ENCODE data around the gene SERPINB10. TPM values are rescaled to one million over a fixed set of nuclear protein-coding genes. Genes with fewer than 3 reads are reported as not detected.

Gene SERPINB10
- total and polyA plus RNA-seq, 9 of the 15 experiments (the other 6 are each of a cell fraction or from before 2014, with no cell fraction given) = not detected

- TF ChIP-seq, protein P1, sequence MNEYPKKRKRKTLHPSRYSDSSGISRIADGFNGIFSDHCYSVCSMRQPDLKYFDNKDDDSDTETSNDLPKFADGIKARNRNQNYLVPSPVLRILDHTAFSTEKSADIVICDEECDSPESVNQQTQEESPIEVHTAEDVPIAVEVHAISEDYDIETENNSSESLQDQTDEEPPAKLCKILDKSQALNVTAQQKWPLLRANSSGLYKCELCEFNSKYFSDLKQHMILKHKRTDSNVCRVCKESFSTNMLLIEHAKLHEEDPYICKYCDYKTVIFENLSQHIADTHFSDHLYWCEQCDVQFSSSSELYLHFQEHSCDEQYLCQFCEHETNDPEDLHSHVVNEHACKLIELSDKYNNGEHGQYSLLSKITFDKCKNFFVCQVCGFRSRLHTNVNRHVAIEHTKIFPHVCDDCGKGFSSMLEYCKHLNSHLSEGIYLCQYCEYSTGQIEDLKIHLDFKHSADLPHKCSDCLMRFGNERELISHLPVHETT (CRISPR knock-in tag; conservative IDR thresholded peaks at IDR 0.05 in 1 of 2, IDR thresholded peaks at IDR 0.05 in 1 of 2) = peak in 1 of 2 experiments; percentile 74; a peak in 2 of 4 replicates
- TF ChIP-seq CEBPB (tag; IDR thresholded peaks at IDR 0.05) (0 out of 2 replicates have a peak, but pooled peaks have one; percentile 19), NR2C2 (CRISPR knock-in tag; IDR thresholded peaks at IDR 0.05) (no peak), NR2C2 (tag; IDR thresholded peaks at IDR 0.05) (peak; percentile 25; the same call in 1 of the 2 replicates), NRF1 (conservative IDR thresholded peaks at IDR 0.05 in 1 of 2, IDR thresholded peaks at IDR 0.05 in 1 of 2) (peak in 1 of 2 experiments; percentile 20; a peak in 1 of 4 replicates), SMC3 (conservative IDR thresholded peaks at IDR 0.05; ENCODE audit: insufficient read depth, low read depth, low read length) (no peak), POLR2G (IDR thresholded peaks at IDR 0.05; ENCODE audit: low read depth, low read length) (peak; percentile 49), RBFOX2 (IDR thresholded peaks at IDR 0.05; ENCODE audit: low read depth, low read length) (peak; percentile 64), MYC (IDR thresholded peaks at IDR 0.05; ENCODE audit: low read depth, low read length) (no peak), MYC (CRISPR knock-in tag; IDR thresholded peaks at IDR 0.05; ENCODE audit: borderline replicate concordance, low read depth) (no peak), GTF2E2 (tag; IDR thresholded peaks at IDR 0.05) (no peak), SAFB2 (IDR thresholded peaks at IDR 0.05; ENCODE audit: borderline replicate concordance, low read depth, low read length, severe bottlenecking) (no peak)
- TF ChIP-seq, protein P2, sequence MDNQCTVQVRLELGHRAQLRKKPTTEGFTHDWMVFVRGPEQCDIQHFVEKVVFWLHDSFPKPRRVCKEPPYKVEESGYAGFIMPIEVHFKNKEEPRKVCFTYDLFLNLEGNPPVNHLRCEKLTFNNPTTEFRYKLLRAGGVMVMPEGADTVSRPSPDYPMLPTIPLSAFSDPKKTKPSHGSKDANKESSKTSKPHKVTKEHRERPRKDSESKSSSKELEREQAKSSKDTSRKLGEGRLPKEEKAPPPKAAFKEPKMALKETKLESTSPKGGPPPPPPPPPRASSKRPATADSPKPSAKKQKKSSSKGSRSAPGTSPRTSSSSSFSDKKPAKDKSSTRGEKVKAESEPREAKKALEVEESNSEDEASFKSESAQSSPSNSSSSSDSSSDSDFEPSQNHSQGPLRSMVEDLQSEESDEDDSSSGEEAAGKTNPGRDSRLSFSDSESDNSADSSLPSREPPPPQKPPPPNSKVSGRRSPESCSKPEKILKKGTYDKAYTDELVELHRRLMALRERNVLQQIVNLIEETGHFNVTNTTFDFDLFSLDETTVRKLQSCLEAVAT (IDR thresholded peaks at IDR 0.05) = peak in 1 of 2 experiments; percentile 61; a peak in 1 of 4 replicates
Observed at GRCh38 chr18:63969942-63970808, 62.4 kb downstream of the SERPINB10 start, which contains the start of gene SERPINB8 (continued).
